Activated CD4-positive, alpha-beta T cell treated with anti-CD3 and anti-CD28 coated beads for 24 hours (primary cell): ENCODE data around the gene IL1RL2.

ENCODE experiments used
- DNase-seq, 2 donors: peaks; one replicate each; pipeline ENCODE4 v3.0.0-alpha.2; 2020; ENCODE audit warnings: low read depth in 2 of 2

The IL1RL2 gene

DNA sequence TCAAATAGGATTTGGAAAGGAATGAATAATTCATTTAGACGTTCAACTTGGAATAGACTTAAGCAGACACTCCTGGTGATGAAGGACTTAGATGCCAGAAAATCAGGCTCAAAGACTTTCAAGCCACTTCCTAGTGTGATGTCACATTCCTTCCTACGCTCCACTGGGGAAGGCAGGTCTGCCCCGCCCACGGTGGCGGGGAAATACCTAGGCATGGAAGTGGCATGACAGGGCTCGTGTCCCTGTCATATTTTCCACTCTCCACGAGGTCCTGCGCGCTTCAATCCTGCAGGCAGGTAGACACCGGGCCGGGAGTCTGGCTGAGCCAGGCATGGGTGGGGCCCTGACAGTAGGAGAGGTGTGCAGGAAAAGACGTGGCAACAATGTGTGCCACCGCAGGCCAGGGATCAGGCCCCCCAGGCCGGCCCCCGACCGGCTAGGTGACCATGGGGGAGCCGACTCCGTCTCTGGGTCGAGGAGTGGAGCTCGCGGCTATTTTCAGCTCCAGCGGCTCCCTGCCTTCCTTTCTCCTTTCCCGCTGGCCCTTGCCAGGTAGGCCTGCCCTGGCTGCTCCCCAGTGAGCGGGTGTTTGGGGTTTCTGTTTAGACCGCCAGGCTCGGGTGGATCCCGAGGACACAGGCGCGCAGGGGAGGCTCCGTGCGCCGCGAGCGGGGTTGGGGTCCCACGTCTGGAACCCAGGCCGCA, at the start of gene IL1RL2:
Gene IL1RL2, plus strand, starts transcription at position 233 of the 705 bp plus-strand sequence. CDS start 845 bp downstream, outside the sequence.
- peak in 1 of 2 donors; percentile 26 for DNase-seq

DNA sequence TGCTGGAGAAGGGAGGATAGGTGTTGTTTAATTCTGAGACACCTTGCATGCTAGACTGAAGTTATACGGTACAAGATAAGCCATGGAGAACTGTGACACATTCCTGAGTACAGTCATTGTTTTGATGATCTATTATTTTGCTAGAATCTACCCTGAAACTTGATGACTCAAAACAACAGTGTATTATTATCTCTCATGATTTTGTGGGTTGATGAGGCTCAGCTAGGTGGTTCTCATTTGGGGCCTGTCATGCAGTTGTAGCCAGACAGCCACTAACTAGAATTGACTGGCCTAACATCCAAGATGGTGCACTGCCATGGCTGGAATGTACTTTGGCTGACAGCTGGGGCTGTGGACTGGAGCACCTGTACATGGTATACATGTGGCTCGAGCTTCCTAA, 49.7 kb upstream of the IL1RL2 start:
- DNase-seq: peak in 1 of 2 donors; percentile 32

DNA sequence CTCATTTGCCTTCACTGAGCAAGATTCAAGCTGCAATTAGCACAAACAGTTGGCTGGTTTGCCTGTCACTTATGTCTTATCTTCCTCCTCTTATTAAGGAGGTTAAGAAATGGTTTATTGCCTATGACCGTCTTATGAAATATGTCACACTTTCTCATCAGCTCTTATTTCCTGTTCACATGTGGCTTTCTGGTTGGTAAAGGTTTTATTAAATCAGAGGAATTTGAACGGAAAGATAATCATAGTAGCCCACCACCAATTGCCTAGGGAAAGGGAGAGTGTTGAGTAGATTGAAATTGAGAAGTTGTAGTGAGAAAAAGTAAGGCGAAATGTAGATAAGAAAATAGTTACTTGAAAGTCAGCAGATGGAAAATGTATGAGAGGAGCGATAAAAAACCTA, 48.5 kb upstream of the IL1RL2 start:
- no peak for DNase-seq

DNA sequence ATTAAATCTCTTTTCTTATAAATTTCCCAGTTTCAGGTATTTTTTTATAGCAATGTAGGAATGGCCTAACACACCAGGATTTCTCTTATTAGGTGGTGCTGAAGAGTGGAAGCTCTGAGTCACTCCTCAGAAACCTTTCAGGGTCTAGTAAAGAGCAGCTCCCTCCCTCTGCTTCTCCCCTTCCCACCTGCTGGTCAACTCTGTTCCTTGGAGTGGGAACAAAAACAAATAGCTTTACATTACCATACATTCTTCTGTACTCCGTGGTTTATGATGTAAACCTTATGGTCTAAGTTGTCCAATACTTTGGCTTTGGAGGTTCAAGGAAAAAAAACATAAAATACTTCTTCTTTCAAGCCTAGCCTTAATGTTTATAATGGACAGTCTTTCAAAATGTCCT, 47.0 kb upstream of the IL1RL2 start:
- DNase-seq: no peak

DNA sequence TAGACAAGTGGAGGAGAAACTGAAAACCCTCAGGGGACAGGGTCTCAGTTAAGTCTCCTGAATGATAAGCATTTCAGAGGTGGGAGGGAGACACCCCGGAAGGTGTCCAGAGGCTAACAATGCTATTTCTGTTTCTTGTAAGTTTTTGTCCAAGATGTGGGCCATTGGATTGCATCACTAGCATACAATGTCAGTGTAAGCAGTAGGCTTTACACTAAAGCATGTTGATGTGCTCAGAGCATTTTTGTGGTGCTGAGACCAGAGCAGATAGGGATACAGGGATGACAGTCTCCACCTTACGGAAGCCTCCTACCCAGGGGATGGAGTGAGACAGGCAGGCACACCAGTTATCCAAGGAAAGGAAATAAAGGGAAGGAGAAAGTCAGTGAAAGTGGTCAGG, 46.4 kb upstream of the IL1RL2 start:
- no peak for DNase-seq

DNA sequence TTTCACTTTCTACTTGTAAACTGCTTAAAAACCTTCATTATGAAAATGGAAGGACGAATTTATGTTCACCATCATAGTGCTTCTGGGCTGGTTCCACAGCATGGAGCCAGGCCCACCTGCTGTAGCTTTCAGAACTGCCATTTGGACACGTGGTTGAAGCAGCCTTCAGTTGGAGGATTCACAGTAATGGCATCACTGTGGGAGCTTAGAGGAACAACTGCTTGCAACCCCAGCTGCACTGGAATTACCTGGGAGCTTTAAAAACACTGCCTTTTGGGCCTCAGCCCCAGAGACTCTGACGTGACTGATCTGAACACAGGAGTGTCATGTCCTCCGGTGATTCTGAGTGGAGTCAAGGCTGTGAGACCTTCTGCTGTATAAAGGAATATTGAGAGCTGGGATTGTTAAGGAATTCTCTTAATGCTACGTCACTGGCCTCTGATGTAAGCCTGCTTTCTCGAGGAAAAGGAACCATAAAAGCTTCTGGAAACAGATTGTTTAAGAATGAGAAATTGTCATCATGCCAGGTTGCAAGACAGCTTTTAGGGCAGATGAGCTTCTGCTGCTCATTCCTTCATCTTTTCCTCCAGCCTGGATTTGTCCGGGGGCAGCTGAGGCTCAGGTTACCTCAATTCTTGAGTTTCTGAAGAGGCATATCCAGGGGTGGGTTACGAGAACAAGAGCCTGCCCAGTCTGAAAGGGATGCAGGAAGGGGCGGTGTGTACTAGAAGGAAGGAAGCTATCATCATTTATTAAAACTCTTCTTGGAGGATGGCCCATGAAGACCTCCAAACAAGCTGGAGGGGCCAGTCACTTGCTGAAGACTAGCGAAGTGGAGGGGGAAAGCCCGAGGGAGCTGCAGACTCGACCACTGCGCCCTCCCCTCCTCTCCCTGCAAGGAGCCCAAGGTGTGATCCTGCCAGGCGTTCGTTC, 45.5 kb upstream of the IL1RL2 start:
- DNase-seq: no peak

DNA sequence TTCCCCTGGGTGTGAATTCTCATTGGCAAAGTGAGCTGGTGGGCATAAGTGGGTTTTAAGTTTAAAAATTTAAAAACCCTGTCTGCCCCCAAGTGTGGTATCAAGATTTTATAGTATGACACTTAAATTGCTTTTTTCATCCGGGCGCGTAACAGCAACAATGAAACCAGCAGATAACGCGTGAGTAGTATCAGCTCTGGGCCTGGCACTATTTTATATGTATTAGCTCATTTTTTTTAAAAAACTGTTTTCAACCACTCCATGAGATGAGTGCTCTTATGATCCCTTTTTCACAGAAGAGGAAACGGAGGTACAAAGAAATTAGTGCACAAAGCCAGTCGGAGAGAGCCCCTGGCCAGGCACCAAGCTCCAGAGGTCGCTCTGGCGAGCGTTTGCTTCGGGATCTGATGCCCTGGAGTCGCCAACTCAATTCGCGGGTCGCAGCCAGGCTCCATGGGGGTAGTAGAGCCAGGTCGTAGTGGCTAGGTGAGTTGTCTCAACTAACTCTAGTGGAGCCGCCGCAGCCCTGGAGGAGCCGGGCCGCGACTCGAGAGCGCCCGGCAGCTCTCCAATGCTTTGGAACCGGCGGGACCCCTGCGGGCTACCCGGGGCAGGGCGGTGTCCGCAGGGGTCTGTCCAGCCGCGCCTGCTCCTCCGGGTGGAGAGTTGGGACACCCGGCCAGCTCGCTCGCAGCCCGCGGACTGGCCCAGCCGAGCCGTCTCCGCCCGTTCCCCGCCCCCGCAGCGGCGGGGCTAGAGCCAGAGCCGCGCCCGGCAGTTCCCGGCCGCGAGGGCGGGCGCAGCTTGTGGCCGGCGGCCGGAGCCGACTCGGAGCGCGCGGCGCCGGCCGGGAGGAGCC, 44.6 kb upstream of the IL1RL2 start, which contains the start of gene IL1R1:
Gene IL1R1, plus strand, starts transcription at position 777 of the 859 bp plus-strand sequence. CDS start 14,979 bp downstream, outside the sequence.
- DNase-seq: no peak

DNA sequence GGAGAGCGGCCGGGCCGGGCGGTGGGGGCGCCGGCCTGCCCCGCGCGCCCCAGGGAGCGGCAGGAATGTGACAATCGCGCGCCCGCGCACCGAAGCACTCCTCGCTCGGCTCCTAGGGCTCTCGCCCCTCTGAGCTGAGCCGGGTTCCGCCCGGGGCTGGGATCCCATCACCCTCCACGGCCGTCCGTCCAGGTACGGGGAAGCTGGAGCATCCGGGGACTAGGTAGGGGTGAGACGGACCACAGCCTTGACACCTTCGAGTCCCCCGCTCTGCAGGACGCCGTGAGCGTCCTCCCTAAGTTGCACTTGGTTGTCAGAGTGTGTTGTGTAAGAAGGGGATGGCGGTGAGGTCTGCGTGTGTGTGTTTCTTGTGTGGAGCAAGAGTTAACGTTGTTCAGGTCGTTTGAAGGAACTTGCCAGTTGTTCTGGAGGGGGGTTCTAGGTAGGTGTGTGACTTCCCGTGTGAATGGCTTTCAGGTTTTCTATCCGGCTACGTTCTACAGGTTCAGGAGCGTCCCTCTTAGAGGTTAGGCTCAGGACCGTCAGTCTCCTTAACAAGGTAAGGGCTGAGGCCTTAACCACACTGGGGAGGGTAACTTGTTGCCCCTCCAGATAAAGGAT, 43.9 kb upstream of the IL1RL2 start:
- no peak for DNase-seq

DNA sequence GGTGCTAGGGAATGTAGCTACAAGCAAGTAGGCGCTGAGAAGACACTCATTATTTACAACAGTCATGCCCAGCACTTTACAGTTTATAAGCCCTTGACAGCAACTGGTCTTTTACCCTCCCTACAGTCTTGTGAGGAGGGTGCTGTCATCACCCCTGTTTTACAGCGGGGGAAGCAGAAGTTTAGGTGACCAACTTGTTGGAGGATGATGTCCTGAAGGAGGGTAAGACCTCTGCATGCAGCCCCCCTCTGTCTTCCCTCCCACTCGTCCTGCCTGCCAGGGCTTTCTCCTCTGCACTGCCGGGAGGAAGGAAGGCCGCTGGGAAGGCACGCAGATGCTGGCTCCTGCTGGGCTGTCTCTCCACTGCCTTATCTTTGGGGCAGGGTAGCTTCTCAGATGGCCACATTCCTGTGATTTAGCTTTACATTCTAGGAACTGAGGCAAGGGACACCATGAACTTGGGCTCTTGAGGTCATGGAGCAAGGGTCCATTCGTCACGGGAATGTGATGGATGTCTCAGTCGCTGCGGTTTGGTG, 43.3 kb upstream of the IL1RL2 start:
- no peak for DNase-seq

DNA sequence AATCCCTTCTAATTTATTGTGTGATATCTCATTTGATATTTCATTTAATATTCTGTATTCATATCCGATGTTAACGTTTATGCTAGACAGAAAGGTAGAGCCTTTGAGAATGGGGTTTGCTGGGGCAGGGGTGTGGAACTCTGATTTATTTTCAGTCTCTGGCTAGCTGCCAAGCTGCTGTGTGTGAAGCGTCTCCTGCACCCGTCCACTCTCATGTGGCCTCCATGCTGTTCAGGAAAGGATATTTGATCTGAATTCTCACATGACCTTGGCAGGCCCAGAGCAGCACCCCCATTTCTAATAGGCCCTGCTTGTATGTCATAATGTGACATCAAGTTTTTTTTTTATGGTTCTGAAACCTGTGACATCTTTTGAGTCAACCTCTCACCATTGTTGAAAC, 42.7 kb upstream of the IL1RL2 start:
- DNase-seq: no peak

DNA sequence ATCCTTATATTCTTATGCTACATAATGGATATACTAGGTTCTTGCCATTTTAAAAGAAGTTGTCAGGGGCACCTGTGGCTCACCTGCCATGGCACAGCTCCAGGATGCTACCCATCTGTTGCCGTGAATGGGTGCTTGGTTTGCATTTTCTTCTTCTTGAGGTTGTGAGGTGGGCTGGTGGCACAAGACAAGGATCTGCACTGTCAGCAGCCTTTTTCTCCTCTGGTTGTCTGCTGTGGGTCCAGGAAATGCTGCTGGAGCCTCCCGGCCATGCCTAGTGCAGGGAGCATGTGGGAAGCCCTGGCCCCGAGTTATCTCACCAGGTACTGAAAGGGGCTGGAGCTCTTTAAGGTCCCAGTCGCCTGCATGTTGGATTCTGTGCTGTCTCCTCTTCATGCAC, 41.7 kb upstream of the IL1RL2 start:
- DNase-seq: no peak

DNA sequence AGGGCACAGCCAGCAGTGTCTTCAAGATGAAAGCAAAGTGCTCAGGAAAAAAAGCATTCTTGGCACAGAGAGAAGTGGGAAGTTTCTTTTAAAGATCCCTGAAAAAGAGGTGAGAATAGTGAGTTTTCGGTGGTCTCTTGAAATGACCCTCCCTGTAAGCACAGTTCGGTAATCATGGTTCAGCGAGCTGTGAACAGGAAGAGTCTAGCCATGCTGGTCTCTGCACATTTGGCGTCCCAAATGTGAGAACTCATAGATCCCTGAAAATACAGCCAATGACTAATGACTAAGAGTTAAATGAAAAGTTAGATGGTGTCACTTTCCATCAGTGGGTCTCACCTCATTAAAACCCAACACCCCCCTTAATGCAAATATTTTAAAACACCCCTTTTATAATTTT, 40.9 kb upstream of the IL1RL2 start:
- DNase-seq: no peak

DNA sequence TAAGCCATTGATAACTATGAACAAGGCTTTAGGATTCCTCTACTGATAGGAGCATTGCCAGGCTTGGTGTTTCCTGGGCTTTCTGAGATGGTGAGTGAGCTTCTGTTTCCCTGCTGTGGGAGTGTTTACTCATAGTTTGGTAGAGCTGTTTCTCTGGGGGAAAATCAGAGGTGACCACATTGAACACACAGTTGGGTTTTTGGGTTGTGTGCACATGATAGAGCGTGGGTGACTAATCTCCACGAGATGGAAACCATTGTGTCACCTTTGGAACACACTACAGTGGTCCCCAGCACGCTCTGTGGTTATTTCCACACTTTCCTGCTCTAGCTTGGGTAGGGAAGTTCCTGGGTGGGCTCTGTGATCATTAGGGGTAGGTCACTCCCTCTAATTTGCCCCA, 38.9 kb upstream of the IL1RL2 start:
- peak; percentile 42 to 48 for DNase-seq

DNA sequence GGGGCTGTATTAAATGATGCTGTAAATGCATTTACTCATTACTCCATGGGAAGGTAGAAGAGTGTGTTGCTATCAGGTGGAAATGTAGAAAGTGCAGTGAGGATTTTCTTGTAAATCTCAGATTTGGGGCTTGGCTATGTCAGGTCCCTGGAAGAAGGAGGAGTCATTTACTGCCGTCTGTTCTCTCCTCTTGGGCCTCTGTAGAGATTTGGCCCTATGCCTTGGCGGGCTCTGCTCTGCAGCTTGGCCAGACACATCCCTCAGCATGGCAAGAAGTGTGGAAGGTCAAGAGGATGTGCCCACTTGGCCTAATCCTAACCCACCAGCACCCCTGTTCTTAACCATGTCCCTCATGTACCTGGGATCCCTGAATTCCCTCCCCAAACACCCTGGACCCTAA, 37.6 kb upstream of the IL1RL2 start:
- DNase-seq: no peak

DNA sequence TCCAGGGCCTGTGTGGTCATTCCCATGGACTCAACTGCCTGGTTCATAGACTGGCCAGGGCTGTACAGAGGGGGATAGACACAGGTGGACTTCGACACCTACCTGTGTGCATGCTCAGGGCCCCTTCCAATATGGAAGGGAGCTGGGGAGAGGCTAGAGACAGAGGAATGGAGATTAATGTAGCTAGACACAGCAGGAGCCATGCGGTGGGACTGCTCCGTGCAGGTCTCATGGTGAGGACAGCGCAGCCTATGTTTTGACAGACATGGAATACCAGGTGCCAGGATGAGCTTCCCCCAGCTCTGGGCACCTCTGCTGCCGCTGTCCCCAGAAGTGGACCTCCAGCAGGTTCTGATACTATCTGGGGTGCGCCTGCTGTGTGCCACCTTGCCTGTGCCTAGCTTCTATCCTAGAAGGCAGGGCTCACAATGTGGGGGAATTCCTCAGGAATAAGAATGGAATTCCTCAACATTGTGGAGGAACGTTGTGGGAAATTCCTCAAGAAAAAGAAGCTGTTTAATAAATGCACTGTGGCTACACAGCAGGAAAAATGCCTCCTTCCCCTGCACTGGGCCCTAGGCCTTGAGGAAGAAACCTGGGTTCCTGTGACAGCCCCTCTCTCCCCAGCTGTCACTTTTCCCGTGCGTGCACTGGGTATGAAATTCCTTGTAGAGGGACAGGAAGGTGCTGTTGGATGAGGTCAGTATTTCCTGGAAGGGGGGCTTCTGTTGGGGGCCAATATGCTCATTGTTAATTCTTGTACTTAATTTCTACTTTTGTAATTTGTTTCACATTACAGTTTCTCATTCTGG, 37.0 kb upstream of the IL1RL2 start:
- DNase-seq: no peak

DNA sequence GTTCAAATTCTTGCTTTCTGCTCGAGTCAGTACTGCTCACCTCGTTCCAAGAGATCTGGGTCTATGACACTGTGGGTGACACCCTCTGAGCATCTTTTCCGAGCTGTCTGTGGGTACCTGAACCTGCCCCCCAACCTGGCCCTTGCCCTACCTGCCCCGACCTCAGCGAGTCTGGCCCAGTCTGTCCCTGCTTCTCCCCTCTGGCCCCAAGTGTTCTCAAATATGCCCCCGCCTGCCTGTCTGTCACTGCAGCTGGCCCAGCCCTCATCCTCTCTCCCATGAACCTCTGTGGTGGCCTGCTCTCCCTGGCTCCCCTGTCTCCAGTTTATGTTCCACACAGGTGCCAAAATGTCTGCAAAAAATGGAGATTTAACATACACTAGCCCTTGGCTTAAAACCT, 32.5 kb upstream of the IL1RL2 start:
- DNase-seq: no peak

DNA sequence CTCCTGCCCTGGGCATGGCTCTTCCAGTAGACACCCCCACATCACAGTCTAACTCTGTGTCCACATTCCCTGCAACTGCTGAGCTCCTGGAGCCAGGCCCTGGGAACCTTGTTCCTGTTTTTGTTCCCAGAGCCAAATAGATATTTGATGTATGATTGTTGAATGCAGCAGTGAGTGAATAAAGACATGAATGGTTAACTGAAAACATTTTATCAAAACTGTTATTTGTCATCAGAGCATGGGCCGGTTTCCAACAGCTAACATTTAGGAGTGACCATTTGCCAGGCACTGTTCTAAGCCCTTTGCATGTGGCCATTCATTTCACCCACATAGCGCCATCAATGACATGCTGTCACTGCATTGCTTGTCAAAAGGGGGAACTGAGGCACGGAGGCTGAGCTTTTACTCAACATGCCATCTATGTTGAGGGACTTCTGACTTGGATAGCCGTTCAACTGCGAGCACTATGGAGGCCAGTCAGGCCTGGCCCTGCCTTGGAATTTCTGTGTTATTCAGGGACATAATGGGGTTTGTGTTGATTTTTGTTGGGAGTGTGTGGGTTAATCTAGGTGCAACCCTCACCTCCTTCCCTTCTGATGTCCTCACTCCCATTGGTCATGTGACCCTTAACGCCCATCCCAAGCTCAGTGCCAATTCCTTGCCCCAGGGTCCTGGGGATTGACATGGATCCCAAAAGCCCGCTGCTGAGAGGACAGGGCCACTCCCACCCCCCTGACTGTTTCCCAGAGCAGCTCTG, 31.7 kb upstream of the IL1RL2 start:
- DNase-seq: no peak

DNA sequence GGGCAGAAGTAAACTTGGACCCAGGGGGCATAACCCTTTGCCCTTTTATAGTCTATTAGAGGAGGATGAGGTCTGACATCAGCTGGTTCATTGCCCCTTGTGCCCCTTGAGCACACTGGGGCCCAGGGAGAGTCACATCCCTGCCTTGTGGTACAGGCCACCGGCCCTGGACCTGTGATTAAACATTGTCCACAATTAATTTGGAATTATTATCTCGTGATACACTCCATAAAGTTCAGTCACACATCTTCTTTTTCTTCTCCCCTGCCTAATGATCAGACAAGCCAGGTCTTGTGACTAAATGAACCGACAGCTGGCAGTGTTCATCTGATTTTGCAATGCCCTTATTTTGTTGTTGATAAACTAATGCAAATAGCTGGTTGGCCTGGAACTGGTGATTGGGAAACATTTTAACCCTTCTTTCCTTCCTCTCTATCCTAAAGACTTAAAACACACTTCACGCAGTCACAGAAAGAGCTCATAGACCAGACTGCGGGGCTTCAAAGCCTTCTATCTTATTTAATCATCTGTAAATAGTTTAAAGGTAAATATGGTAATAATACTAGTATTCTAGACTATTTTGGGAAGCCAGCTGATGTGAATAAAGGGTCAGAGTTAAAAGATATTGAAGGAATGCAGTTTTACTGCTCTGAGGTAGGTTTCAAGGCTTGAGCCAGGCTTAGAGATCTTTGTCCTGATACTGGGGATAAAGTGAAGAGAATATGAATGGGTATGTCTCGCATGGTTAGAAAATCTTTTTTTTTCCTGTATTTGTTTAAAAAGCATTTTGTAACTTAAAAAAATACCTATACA, 30.9 kb upstream of the IL1RL2 start:
- DNase-seq: no peak
